ENCODE data around the gene DUSP8.
"Not testable (repeated sequence)": the region's sequence is repeated elsewhere in the genome, so short reads cannot be mapped to it uniquely, and the experiment has no call there.

DUSP8 gene

DNA sequence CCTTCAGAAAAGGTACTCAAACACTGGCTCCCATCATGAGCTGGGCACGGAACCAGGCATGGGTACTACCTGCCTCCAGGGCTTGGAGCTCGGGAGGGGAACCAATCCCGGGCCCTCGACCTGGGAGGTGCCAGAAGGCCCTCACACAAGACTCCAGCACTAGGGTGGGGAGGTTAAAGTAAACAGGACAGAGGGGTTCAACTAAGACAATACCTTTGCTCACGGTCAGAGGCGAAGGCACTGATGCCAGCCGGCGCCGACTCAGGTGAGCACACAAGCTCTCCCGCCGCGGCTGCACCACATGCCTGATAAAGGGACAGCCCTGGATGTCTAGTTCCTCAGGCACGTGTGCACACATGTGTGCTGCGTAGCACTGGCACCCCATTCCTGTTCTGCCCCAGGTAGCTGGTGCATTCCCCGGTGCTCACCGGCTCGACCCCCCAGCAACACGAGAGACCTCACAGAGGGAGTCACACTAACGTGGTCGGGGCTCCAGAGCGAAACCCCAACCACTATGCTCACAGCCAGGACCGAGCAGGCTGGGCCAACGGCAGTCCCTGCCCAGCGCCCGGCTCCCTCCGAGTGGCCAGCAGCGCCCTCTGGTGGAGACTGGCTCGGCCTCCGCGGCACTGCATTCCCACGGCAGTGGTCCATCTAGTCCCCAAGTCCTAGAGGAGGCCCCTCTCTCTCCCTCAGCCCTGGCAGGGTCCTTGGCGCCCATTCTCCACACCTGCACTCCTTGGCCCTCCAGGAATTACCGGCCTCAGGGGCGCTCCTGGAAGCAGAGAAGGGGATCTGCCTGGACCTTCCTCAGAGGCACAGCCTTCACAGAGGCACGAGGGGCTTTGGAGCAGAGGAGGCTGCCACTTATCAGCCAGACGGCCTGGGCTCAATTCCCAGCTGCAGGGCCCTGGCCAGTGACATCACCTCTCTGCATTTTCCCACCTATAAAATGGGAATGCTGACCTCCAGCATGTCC is 56.7 kb downstream of the DUSP8 start:
- Histone ChIP-seq H3K36me3 (ENCODE audit: control insufficient read depth in 1 of 2, insufficient read depth in 2 of 2, low read length in 2 of 2) (peaks cover 0 to 3% of the 10 kb centered on the region in 2 donors), H3K9me3 (ENCODE audit: control insufficient read depth in 1 of 2, low read length in 2 of 2) (no peaks in the 10 kb centered on the region), H3K9ac (ENCODE audit: low read depth in 1 of 2, low read length in 2 of 2) (no peak overlapping the region), H3K27ac (ENCODE audit: low read depth, low read length) (no peak overlapping the region), H3K4me3 (ENCODE audit: low read depth in 1 of 2, low read length in 2 of 2) (no peak overlapping the region), H3K4me1 (ENCODE audit: control insufficient read depth in 1 of 2, insufficient read depth in 2 of 2, low read length in 2 of 2) (peaks cover 4 to 13% of the 10 kb centered on the region in 2 donors), H3K27me3 (ENCODE audit: control insufficient read depth in 1 of 2, insufficient read depth in 2 of 2, low read length in 2 of 2) (no peaks in the 10 kb centered on the region)

DNA sequence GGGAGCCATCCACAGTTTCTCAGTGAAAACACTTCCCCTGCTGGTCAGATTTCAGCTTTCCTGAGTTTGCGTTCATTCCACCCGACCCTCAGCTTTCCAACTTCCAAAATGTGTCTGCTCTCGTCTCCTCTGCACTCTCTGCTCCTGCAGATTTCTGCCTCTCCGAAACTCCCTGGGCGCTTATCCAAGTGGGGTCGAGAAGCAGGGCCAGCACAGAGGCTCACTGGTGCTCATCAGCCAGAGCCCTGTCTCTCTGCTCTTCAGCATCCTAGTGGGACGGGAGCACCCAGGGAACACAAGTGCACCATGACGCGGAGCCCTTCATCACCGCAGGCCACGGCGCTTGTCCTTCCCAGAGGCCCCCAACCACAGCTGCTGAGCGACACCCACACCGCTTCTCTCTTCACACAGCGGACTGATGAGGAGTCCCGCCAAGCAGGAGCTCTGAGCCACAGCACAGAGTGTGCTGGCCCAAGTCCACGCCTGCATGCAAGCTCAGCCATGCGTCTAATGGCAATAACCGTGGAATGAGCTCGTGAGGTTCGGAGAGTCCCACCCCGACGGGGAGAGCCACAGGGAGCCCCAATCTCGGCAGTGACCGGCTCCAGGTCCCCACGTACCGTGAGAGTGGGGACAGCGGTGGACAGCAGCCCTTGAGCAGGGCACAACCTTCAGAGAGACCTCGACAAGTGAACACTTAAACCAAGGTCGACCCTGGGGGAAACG is 57.6 kb downstream of the DUSP8 start:
- H3K4me3 ChIP-seq (ENCODE audit: low read depth in 1 of 2, low read length in 2 of 2): no peak overlapping the region
- no peaks in the 10 kb centered on the region for H3K27me3 ChIP-seq (ENCODE audit: control insufficient read depth in 1 of 2, insufficient read depth in 2 of 2, low read length in 2 of 2)
- no peak overlapping the region for H3K27ac ChIP-seq (ENCODE audit: low read depth, low read length)
- peaks cover 0 to 2% of the 10 kb centered on the region in 2 donors for H3K36me3 ChIP-seq (ENCODE audit: control insufficient read depth in 1 of 2, insufficient read depth in 2 of 2, low read length in 2 of 2)
- peaks cover 4 to 13% of the 10 kb centered on the region in 2 donors for H3K4me1 ChIP-seq (ENCODE audit: control insufficient read depth in 1 of 2, insufficient read depth in 2 of 2, low read length in 2 of 2)
- no peaks in the 10 kb centered on the region for H3K9me3 ChIP-seq (ENCODE audit: control insufficient read depth in 1 of 2, low read length in 2 of 2)
- no peak overlapping the region for H3K9ac ChIP-seq (ENCODE audit: low read depth in 1 of 2, low read length in 2 of 2)

DNA sequence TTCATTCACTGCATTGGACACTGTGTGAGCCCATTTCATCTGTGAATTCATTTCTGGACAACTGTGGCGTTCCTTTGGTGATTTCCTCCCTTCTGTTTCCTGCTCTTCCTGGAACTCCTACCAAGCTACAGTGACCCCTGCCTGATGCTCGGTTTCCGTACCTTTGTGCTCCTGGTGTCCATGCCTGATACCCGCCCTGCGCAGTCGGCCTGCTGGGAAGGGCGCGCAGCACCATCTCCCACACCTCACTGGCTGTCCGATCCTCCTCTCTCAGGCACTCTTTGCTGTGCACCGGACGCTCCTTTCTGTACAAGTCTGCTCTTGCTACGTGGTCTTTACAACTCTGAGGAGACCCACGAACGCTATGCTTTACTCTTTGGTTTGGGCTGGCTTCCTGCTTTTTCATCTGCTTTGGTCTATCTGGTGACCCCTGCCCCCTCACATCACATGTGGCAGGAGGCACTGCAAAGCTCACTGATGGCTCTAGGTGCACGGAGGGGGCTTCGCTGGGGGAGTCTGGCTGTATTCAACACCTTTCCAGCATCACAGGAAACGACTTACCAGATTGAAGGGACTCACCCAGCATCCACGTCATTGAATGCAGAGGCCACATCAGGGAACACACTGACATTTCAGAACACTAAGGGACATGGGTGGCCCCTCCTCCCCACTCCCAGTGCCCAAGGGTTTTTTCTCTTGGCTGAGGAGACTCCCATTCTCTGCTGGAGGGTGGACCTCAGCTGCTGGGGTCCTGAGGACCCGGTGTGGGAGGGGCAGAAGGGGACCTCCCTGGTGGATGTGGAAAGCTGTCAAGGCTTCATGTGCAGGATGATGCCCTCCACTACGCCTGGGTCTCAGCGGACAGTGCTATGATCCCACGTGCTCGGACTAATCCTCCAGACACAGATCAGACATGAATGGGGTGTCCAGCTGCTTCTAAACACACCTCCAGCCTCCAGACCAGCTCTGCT is 58.5 kb downstream of the DUSP8 start:
- peaks cover 4 to 13% of the 10 kb centered on the region in 2 donors for H3K4me1 ChIP-seq (ENCODE audit: control insufficient read depth in 1 of 2, insufficient read depth in 2 of 2, low read length in 2 of 2)

DNA sequence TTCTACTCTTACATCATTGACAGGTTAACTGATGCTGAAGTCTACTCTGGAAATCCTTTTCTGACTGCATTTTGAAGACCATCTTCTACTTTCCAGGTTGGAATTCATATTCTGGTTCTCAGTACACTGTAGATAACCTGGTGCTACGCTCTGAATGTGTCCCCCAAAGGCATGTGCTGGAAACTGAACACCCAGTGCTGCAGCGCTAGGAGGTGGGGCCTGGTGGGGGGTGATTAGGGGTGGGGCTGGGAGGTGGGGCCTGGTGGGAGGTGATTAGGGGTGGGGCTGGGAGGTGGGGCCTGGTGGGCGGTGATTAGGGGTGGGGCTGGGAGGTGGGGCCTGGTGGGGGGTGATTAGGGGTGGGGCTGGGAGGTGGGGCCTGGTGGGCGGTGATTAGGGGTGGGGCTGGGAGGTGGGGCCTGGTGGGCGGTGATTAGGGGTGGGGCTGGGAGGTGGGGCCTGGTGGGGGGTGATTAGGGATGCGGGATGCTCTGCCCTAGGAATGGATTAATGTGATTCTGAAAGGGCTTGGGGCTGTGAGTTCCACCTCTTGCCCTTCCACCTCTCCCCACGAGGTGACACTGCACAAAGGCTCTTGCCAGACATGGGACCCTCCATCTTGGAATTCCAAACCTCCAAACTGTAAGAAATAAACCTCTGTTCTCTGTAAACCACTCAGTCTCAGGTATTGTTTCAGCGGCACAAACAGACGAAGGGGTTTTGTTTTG is 59.4 kb downstream of the DUSP8 start:
- H3K27ac ChIP-seq (ENCODE audit: low read depth, low read length); H3K4me3 ChIP-seq (ENCODE audit: low read depth in 1 of 2, low read length in 2 of 2); H3K9ac ChIP-seq (ENCODE audit: low read depth in 1 of 2, low read length in 2 of 2); H3K27me3 ChIP-seq (ENCODE audit: control insufficient read depth in 1 of 2, insufficient read depth in 2 of 2, low read length in 2 of 2); H3K36me3 ChIP-seq (ENCODE audit: control insufficient read depth in 1 of 2, insufficient read depth in 2 of 2, low read length in 2 of 2); H3K9me3 ChIP-seq (ENCODE audit: control insufficient read depth in 1 of 2, low read length in 2 of 2): not testable (repeated sequence)
- H3K4me1 ChIP-seq (ENCODE audit: control insufficient read depth in 1 of 2, insufficient read depth in 2 of 2, low read length in 2 of 2): peaks cover 4 to 13% of the 10 kb centered on the region in 2 donors

More for the DNA sequence above, 58.5 kb downstream of the DUSP8 start:
- H3K9me3 ChIP-seq (ENCODE audit: control insufficient read depth in 1 of 2, low read length in 2 of 2): no peaks in the 10 kb centered on the region
- no peaks in the 10 kb centered on the region for H3K36me3 ChIP-seq (ENCODE audit: control insufficient read depth in 1 of 2, insufficient read depth in 2 of 2, low read length in 2 of 2)
- H3K27ac ChIP-seq (ENCODE audit: low read depth, low read length): no peak overlapping the region
- H3K4me3 ChIP-seq (ENCODE audit: low read depth in 1 of 2, low read length in 2 of 2): no peak overlapping the region
- H3K27me3 ChIP-seq (ENCODE audit: control insufficient read depth in 1 of 2, insufficient read depth in 2 of 2, low read length in 2 of 2): no peaks in the 10 kb centered on the region
- no peak overlapping the region for H3K9ac ChIP-seq (ENCODE audit: low read depth in 1 of 2, low read length in 2 of 2)

DNA sequence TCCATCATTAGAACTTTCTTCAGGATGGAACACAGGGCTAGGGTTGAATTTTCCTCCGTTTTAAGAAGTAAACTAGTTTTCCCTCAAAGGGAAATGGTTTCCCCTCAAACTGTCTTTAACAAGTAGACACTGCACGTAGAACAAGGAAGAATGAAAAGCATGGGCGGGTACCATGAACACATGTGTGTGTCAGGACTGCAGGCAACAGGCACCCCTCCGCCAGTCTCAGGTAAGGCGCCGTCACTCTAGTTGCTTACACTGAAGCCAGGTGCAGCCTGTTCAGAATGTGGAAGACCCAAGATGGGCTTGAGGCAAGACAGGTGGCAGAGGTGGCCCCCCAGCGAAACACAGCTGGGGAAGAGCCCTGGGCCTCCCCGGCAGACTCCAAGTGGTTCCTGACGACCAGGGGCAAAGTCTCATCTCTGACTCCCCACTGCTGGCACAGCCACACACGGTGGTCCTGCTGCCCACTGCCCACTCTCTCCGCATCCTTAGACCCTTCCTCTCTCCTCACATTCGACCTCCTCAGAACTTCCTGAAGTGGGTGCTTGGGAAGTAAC is 60.1 kb downstream of the DUSP8 start:
- H3K4me1 ChIP-seq (ENCODE audit: control insufficient read depth in 1 of 2, insufficient read depth in 2 of 2, low read length in 2 of 2): peaks cover 4 to 13% of the 10 kb centered on the region in 2 donors
- no peak overlapping the region for H3K27ac ChIP-seq (ENCODE audit: low read depth, low read length)
- no peaks in the 10 kb centered on the region for H3K36me3 ChIP-seq (ENCODE audit: control insufficient read depth in 1 of 2, insufficient read depth in 2 of 2, low read length in 2 of 2)
- H3K4me3 ChIP-seq (ENCODE audit: low read depth in 1 of 2, low read length in 2 of 2): no peak overlapping the region
- no peaks in the 10 kb centered on the region for H3K27me3 ChIP-seq (ENCODE audit: control insufficient read depth in 1 of 2, insufficient read depth in 2 of 2, low read length in 2 of 2)
- H3K9ac ChIP-seq (ENCODE audit: low read depth in 1 of 2, low read length in 2 of 2): no peak overlapping the region
- no peaks in the 10 kb centered on the region for H3K9me3 ChIP-seq (ENCODE audit: control insufficient read depth in 1 of 2, low read length in 2 of 2)

DNA sequence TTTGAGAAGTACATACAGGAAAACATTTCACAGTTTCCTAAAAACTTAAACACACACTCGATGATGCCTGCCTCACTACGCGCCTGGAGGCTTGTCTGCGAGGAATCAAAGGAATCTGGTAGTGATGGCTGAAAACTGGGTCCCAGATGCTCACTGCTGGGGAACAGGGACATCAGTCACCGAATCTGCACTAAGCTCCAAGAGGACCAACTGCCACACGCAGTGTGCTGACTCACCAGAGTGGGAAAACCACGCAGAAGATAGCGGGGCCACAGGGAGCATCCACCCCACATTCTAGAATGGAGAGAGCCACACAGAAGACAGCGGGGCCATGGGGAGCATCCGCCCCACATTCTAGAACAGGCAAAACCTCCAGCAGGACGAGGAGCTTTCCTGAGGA is 61.1 kb downstream of the DUSP8 start:
- no peak overlapping the region for H3K4me3 ChIP-seq (ENCODE audit: low read depth in 1 of 2, low read length in 2 of 2)
- no peaks in the 10 kb centered on the region for H3K9me3 ChIP-seq (ENCODE audit: control insufficient read depth in 1 of 2, low read length in 2 of 2)
- H3K36me3 ChIP-seq (ENCODE audit: control insufficient read depth in 1 of 2, insufficient read depth in 2 of 2, low read length in 2 of 2): no peaks in the 10 kb centered on the region
- H3K27ac ChIP-seq (ENCODE audit: low read depth, low read length): no peak overlapping the region
- no peaks in the 10 kb centered on the region for H3K27me3 ChIP-seq (ENCODE audit: control insufficient read depth in 1 of 2, insufficient read depth in 2 of 2, low read length in 2 of 2)
- no peak overlapping the region for H3K9ac ChIP-seq (ENCODE audit: low read depth in 1 of 2, low read length in 2 of 2)
- peaks cover 4 to 12% of the 10 kb centered on the region in 2 donors for H3K4me1 ChIP-seq (ENCODE audit: control insufficient read depth in 1 of 2, insufficient read depth in 2 of 2, low read length in 2 of 2)

DNA sequence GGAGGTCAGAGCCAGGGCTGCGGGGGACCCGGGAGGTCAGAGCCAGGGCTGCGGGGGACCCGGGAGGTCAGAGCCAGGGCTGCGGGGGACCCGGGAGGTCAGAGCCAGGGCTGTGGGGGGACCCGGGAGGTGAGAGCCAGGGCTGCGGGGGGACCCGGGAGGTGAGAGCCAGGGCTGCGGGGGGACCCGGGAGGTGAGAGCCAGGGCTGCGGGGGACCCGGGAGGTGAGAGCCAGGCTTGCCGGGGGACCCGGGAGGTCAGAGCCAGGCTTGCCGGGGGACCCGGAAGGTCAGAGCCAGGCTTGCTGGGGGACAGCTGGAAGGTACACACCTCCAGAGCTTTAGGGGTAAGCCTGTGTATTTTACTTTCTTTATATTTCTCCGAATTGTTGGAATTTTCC is 61.7 kb downstream of the DUSP8 start:
- H3K27ac ChIP-seq (ENCODE audit: low read depth, low read length); H3K4me3 ChIP-seq (ENCODE audit: low read depth in 1 of 2, low read length in 2 of 2); H3K36me3 ChIP-seq (ENCODE audit: control insufficient read depth in 1 of 2, insufficient read depth in 2 of 2, low read length in 2 of 2); H3K4me1 ChIP-seq (ENCODE audit: control insufficient read depth in 1 of 2, insufficient read depth in 2 of 2, low read length in 2 of 2); H3K9me3 ChIP-seq (ENCODE audit: control insufficient read depth in 1 of 2, low read length in 2 of 2); H3K27me3 ChIP-seq (ENCODE audit: control insufficient read depth in 1 of 2, insufficient read depth in 2 of 2, low read length in 2 of 2); H3K9ac ChIP-seq (ENCODE audit: low read depth in 1 of 2, low read length in 2 of 2): not testable (repeated sequence)

DNA sequence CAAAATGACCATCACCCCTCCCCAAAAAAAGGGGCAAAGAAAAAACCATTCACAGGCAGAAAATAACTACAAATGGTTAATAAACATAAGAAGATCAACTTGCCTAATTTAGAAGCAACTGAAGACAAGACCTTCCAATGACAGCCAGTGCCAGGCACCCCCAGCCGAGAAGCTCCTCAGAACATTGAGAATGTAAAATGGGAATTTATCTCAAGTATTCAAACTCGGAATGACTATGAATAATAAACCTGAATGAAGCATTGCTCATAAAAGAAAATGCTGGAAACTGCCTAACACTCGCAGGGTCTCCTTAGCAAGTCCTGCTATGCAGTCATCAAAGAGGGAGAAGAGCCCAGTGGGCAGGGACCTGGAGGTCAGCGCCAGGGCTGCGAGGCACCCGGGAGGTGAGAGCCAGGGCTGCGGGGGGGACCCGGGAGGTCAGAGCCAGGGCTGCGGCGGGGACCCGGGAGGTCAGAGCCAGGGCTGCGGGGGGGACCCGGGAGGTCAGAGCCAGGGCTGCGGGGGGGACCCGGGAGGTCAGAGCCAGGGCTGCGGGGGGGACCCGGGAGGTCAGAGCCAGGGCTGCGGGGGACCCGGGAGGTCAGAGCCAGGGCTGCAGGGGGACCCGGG is 62.3 kb downstream of the DUSP8 start:
- Histone ChIP-seq H3K4me3 (ENCODE audit: low read depth in 1 of 2, low read length in 2 of 2) (no peak overlapping the region), H3K9ac (ENCODE audit: low read depth in 1 of 2, low read length in 2 of 2) (no peak overlapping the region), H3K27ac (ENCODE audit: low read depth, low read length) (no peak overlapping the region), H3K4me1 (ENCODE audit: control insufficient read depth in 1 of 2, insufficient read depth in 2 of 2, low read length in 2 of 2) (no peaks in the 10 kb centered on the region), H3K36me3 (ENCODE audit: control insufficient read depth in 1 of 2, insufficient read depth in 2 of 2, low read length in 2 of 2) (no peaks in the 10 kb centered on the region), H3K27me3 (ENCODE audit: control insufficient read depth in 1 of 2, insufficient read depth in 2 of 2, low read length in 2 of 2) (no peaks in the 10 kb centered on the region), H3K9me3 (ENCODE audit: control insufficient read depth in 1 of 2, low read length in 2 of 2) (no peaks in the 10 kb centered on the region)

DNA sequence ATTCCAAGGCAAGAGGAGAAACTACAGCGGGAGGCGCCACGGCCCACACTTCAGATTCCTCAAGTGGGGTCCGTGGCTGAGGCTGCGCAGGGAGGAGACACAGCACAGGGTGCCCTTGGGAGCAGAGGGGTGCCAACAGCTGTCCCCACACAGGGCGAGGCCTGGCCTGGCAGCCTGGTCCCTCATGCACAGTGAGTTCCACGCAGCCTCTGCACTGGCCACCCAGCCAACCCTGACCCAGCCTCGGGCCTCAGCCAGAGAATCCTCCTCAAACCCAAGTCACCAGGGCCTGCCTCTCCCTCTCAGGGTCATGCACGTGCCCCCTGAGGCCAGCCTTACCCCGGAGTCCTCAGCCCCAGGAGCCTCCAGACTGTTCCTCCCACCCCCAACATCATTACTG is 63.1 kb downstream of the DUSP8 start:
- Histone ChIP-seq H3K4me3 (ENCODE audit: low read depth in 1 of 2, low read length in 2 of 2) (no peak overlapping the region), H3K27me3 (ENCODE audit: control insufficient read depth in 1 of 2, insufficient read depth in 2 of 2, low read length in 2 of 2) (no peaks in the 10 kb centered on the region), H3K9ac (ENCODE audit: low read depth in 1 of 2, low read length in 2 of 2) (no peak overlapping the region), H3K36me3 (ENCODE audit: control insufficient read depth in 1 of 2, insufficient read depth in 2 of 2, low read length in 2 of 2) (no peaks in the 10 kb centered on the region), H3K9me3 (ENCODE audit: control insufficient read depth in 1 of 2, low read length in 2 of 2) (no peaks in the 10 kb centered on the region), H3K4me1 (ENCODE audit: control insufficient read depth in 1 of 2, insufficient read depth in 2 of 2, low read length in 2 of 2) (no peaks in the 10 kb centered on the region), H3K27ac (ENCODE audit: low read depth, low read length) (no peak overlapping the region)
